Activated B cell treated with CpG ODN at 0.5 μM for 24 hours (primary cell): Measurements from ENCODE around the gene ERBB4. TPM values are rescaled to one million over a fixed set of nuclear protein-coding genes. Genes with fewer than 3 reads are reported as not detected.

Experiments
- ATAC-seq: fragments of 200-7000 bp; cut with Tn5 transposase; one replicate; pipeline ENCODE4 v1.10.0; 2021; ENCODE audit warnings: low read depth, mild to moderate bottlenecking, moderate library complexity
- CTCF ChIA-PET: fragments of 350-600 bp; sonication (Branson Sonifier 250); formaldehyde crosslinking; loops from one replicate; lab custom pipeline; 2021; ENCODE audit warnings: antibody characterized with exemption; lab: Charles Lee
- POLR2A ChIA-PET: fragments of 350-600 bp; sonication (Branson Sonifier 250); formaldehyde crosslinking; loops from one replicate; lab custom pipeline; 2021; ENCODE audit warnings: antibody characterized with exemption; lab: Charles Lee
- DNase-seq: peaks from one replicate; pipeline ENCODE4 v3.0.0; 2022
- H3K27ac Mint-ChIP-seq: one replicate; pipeline ENCODE4 v1.8.0; 2020; ENCODE audit warnings: mixed read lengths
- H3K27me3 Mint-ChIP-seq: one replicate; pipeline ENCODE4 v1.8.0; 2021; ENCODE audit warnings: mixed read lengths
- H3K36me3 Mint-ChIP-seq: one replicate; pipeline ENCODE4 v1.8.0; 2021; ENCODE audit warnings: low read depth, mixed read lengths
- H3K4me1 Mint-ChIP-seq: one replicate; pipeline ENCODE4 v1.8.0; 2021; ENCODE audit warnings: mixed read lengths
- H3K4me3 Mint-ChIP-seq: one replicate; pipeline ENCODE4 v1.8.0; 2020; ENCODE audit warnings: mild to moderate bottlenecking, mixed read lengths
- H3K9me3 Mint-ChIP-seq: one replicate; pipeline ENCODE4 v1.8.0; 2020; ENCODE audit warnings: mixed read lengths
- CTCF ChIP-seq: fragments of 200-600 bp; IDR thresholded peaks from one replicate; pipeline ENCODE4 v1.8.0; 2022; ENCODE audit warnings: antibody characterized with exemption, mild to moderate bottlenecking
- intact Hi-C: fragments of 100-400 bp; cut with micrococcal nuclease; formaldehyde crosslinking; loops from one replicate; pipeline ENCODE4 v1.15.1; 2024
- total RNA-seq: library from RNA; stranded (reverse); gene quantifications from 2 replicates; pipeline ENCODE4 v1.2.3, GENCODE V29; 2022

The ERBB4 gene
- total RNA-seq, 1 donor from 2014 or later, result not detected

- intact Hi-C loops, result no loop called here
- no peaks in the 10 kb centered on the region for H3K36me3 Mint-ChIP-seq
- no peak for TF ChIP-seq CTCF
- no peaks in the 10 kb centered on the region for H3K27me3 Mint-ChIP-seq
- POLR2A ChIA-PET, result no interaction called here
- no peaks in the 10 kb centered on the region for H3K4me1 Mint-ChIP-seq
- DNase-seq (no peak), ATAC-seq (no peak)
- no peak overlapping the region for H3K27ac Mint-ChIP-seq
- no peaks in the 10 kb centered on the region for H3K9me3 Mint-ChIP-seq
- CTCF ChIA-PET, result no interaction called here
- no peak overlapping the region for H3K4me3 Mint-ChIP-seq
Observed at GRCh38 chr2:211737282-211737681, 801.3 kb downstream of the ERBB4 start.

GRCh38 chr2:211730215-211730614 is 808.4 kb downstream of the ERBB4 start:
- ChIA-PET CTCF (interaction anchor here (2.5 kb wide), 1 partner anchor 14 kb away, joined by 10 read pairs; no protein-coding TSS in a partner anchor), POLR2A (no interaction called here)
- Mint-ChIP-seq H3K4me1 (no peaks in the 10 kb centered on the region), H3K27ac (no peak overlapping the region), H3K36me3 (no peaks in the 10 kb centered on the region), H3K9me3 (peaks cover 2% of the 10 kb centered on the region), H3K4me3 (no peak overlapping the region), H3K27me3 (no peaks in the 10 kb centered on the region)
- no peak for TF ChIP-seq CTCF
- no peak for DNase-seq
- intact Hi-C loops, result no loop called here
- no peak for ATAC-seq

GRCh38 chr2:211729433-211729832 is 809.2 kb downstream of the ERBB4 start:
- no peak for TF ChIP-seq CTCF
- intact Hi-C loops, result no loop called here
- POLR2A ChIA-PET, result no interaction called here
- no peak overlapping the region for H3K4me3 Mint-ChIP-seq
- DNase-seq (no peak), ATAC-seq (no peak)
- H3K36me3 Mint-ChIP-seq, result no peaks in the 10 kb centered on the region
- H3K4me1 Mint-ChIP-seq, result no peaks in the 10 kb centered on the region
- CTCF ChIA-PET, result no interaction called here
- H3K27ac Mint-ChIP-seq, result no peak overlapping the region
- H3K9me3 Mint-ChIP-seq, result peaks cover 2% of the 10 kb centered on the region
- H3K27me3 Mint-ChIP-seq, result no peaks in the 10 kb centered on the region

- H3K9me3 Mint-ChIP-seq, result no peaks in the 10 kb centered on the region
- intact Hi-C loops, result no loop called here
- DNase-seq, result no peak
- POLR2A ChIA-PET, result no interaction called here
- H3K27me3 Mint-ChIP-seq, result no peaks in the 10 kb centered on the region
- no peak overlapping the region for H3K4me3 Mint-ChIP-seq
- no peak for TF ChIP-seq CTCF
- no peaks in the 10 kb centered on the region for H3K36me3 Mint-ChIP-seq
- CTCF ChIA-PET, result no interaction called here
- no peak for ATAC-seq
- no peak overlapping the region for H3K27ac Mint-ChIP-seq
- H3K4me1 Mint-ChIP-seq, result no peaks in the 10 kb centered on the region
Observed at GRCh38 chr2:211724933-211725332, 813.7 kb downstream of the ERBB4 start.

- ATAC-seq, result no peak
- intact Hi-C loops, result no loop called here
Observed at GRCh38 chr2:211723398-211723797, 815.2 kb downstream of the ERBB4 start.

More at GRCh38 chr2:211723398-211723797, 815.2 kb downstream of the ERBB4 start:
- DNase-seq, result no peak
- no peaks in the 10 kb centered on the region for H3K9me3 Mint-ChIP-seq
- no peak for TF ChIP-seq CTCF
- H3K4me3 Mint-ChIP-seq, result no peak overlapping the region
- H3K27me3 Mint-ChIP-seq, result no peaks in the 10 kb centered on the region
- H3K36me3 Mint-ChIP-seq, result no peaks in the 10 kb centered on the region
- POLR2A ChIA-PET, result no interaction called here
- no peaks in the 10 kb centered on the region for H3K4me1 Mint-ChIP-seq
- CTCF ChIA-PET, result no interaction called here
- H3K27ac Mint-ChIP-seq, result no peak overlapping the region
